RPMI7951 (cell line): Measurements from ENCODE around the gene PALM. TPM values are rescaled to one million over a fixed set of nuclear protein-coding genes. Genes with fewer than 3 reads are reported as not detected.

Experiments
- DNase-seq: peaks from one replicate; pipeline ENCODE4 v3.0.0-alpha.2; 2012; ENCODE audit warnings: low read depth
- total RNA-seq: library from RNA; depleted of rRNA; stranded (reverse); fragments of >200 nt; shearing (Covaris generic); gene quantifications from 2 replicates; pipeline ENCODE4 v1.2.3, GENCODE V29; 2014; rRNA removed

The PALM gene
- total RNA-seq, 1 experiment from 2014 or later: not detected

DNA sequence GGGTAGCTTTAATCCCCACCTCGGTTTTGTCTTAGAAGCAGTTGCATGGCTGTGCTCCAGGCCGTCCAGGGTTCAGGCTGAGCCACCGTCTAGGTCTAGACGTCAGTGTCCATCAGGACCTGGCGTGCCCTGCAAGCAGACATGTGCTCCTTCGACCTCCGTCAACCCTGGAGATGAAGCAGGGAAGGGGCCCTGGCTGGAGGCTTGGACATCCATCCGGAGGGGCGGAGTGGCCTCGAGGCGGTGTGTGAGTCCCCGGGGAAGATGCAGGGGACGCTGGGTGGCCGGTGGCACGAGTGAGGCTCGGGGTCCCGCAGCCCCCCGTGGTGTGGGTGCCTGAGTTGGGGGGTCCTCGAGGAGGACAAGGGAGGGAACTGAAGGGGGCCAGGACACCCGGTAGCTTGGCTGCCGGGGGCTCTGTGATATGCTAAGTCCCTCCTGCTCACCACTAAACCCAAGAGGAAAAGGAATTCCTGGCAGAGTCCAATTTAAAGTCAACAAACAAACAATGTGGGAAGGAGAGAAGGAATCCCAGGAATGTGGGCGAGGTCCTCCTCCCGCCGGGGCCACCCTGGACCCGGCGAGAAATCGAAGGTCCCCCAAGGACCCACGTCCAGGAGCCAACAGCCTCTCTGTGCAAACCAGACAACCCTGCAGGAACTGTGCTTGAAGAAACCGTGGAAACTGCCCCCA, 73.6 kb downstream of the PALM start:
- DNase-seq: peak; percentile 76

DNA sequence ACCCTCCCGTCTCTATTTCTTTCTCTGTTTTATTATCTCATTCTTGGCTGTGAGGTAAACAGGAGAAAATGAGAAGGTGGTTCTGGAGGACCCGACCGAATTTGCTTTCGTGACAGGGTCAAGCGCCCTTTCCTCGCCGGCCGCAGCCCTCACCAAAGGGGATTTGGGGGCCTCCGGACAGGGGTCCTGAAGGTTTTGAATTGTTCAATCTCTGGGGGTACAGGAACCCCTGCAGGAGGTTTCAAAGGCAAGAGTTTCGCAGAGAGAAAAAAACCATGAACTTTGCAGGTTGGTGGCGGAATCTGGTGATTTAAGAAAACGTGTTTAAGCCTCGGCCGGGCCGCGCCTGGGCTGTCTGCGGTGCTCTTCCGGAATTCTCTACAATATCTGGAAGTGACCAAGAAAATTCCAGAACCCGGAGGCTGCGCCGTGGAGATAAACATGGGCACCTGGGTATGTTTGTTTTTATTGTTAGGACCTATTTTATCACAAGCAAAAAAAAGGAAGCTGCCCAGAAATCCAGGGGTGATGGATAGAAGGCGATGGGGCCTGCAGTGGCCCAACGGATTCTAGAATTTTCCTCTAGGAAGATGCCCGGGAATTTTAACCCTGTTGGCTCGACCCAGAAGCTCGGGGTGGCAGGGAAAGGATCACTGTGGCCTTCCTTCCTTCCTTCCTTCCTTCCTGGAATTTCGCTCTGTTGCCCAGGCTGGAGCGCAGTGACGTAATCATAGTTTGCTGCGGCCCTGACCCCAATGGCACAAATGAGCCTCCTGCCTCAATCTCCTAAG, 74.3 kb downstream of the PALM start:
- DNase-seq: no peak

DNA sequence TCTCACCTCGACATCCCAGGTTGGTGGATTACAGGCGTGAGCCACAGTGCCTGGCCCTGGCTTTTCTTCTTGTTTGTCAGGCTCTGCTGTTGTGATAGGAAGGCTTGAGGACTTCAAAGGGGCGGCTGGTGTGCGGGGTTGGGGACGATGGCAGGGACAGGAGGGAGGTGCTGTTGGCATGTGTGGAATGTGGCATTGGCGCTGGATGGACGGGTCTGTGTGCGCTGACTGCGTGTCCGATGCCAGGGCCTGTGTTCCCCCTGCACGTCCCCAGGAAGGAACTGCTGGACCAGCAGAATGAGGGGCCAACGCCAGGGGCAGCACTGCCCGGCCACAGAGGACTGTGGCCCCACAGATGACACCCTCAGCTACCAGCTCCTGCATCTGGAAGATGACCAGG, 75.8 kb downstream of the PALM start:
- no peak for DNase-seq

DNA sequence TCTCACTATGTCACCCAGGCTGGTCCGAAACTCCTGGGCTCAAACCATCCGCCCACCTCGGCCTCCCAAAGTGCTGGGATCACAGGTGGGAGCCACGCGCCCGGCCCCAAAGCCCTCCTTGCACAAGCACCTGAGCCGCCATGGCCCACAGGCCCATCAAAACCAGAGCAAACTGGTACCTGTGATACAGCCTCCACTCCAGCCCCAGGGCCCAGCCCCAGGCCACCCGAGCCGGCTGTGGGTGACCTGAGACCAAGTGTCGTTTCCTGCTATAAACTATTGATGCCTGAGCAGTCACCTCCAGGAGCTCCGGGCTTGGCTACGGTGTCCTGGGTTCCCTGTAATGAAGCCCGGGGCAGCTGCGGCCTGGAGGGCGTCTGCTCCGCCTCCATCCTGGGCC, 78.8 kb downstream of the PALM start:
- no peak for DNase-seq

GRCh38 chr19:788686-788982, 79.9 kb downstream of the PALM start:
- no peak for DNase-seq

GRCh38 chr19:788983-789700, 80.4 kb downstream of the PALM start:
- DNase-seq: no peak

DNA sequence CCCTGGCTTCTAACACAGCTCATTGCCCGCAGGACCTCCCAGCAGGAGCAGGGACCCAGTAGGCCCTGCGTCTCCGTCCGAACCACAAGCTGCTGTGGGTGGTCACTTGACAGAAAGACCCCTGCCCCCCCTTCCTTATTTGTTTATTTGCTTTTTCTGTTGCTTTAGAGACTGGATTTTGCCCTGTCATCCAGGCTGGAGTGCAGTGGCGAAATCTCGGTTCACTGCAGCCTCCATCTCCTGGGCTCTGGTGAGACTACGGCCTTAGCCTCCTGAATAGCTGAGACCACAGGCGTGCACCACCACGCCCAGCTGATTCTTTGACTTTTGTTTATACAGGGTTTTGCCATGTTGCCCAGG, 80.9 kb downstream of the PALM start:
- DNase-seq: no peak

DNA sequence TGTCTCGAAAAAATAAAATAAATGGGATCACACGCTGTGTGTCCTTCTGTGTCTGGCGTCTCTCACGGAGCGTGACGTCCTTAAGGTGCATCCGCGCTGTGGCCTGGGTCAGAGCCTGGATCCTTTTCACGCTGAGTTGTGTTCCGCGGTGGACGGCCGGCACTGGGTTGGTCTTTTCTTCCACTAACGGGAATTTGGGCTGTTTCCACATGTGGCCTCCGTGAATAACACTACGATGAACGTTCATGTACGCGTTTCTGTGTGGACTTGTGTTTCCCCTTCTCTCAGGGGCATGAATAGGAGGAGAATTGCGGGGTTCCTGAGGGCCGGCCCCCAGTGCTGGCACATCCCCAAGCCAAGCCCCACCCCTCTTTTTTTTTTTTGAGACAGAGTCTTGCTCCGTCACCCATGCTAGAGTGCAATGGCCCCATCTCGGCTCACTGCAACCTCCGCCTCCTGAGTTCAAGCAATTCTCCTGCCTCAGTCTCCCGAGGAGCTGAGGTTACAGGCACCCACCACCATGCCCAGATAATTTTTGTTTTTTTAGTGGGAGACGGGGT, 82.4 kb downstream of the PALM start:
- DNase-seq: no peak

DNA sequence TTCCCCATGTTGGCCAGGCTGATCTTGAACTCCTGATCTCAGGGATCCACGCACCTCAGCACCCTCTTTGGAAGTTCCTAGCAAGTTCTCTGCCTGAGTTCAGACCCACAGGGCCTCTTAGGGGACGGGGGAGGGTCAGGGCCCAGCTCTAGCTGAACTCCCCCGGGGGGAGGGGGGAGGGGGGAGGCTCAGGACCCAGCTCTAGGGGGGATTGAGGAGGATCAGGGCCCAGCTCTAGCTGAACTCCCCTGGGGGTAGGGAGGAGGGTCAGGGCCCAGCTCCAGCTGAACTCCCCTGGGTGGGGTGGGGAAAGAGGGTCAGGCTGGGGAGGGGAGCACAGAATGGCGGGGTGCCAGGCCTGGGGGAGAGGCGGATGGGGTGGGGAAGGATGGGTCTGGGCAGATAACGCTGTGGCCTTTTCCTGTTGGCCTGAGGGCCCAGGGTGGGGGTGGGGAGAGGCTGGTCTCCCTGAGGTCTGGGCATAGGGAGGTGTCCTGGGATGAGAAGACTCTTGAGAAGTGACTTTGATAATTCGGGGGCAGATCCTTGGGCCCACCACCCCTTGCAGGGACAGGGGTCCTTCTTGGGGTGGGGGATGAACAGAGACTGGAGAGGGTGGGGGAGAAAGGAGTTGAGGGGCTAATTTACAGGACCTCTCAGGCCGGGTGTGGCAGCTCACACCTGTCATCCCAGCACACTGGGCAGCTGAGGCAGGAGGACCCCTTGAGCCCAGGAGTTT, 83.0 kb downstream of the PALM start:
- DNase-seq: no peak

DNA sequence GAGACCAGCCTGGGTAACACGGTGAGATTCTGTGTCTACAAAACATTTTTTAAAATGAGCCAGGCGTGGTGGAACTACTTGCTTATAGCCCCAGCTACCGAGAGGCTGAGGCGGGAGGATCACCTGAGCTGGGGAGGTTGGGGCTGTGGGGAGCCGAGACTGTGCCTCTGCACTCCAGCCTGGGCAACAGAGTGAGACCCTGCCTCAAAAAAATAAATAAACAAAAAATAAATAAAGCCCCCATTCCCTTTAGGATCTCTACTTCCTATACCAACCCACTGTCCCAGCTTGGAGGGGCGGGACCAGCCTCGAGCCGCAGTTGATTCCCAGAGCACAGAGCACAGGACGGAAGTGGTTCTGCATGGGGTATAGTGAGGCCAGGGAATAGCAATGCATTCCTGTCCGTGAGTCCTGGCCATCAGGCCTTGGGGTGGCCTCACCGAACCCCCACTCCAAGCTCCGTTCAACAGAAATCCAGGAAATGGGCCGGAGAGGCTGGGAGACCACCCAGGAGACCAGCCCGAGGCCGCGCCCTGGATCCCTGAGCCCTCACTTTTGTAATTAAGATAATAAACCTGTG, 83.7 kb downstream of the PALM start:
- DNase-seq: no peak

- DNase-seq: no peak
These were observed 85.1 kb downstream of the PALM start for GRCh38 chr19:793806-794205.

DNA sequence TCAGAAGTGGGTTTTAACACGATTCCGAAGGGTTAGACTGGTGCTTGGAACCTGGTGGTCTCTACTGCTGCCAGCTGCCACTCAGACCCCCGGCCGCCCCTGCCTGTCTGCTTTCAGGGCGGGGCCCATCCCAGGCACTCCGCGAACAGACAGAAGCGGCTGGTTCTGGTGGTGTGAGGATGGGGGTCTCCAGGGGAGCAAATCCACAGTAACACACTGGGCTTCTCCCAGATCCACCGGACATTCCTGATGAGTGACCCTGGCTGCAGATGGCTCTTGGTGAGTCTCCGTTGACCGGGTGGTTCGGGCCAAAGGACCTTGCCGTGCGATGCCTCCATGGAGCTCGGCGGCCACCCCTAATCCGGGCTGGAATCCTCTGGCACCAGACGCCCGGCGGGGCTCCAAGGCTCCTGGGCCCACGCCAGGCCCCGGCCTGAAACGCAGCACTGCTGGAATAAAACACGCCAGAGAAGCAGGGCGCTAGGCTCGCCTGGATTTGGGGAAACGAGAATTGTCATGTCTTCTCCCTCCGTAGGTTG, 86.4 kb downstream of the PALM start:
- no peak for DNase-seq

- DNase-seq: no peak
These were observed 87.2 kb downstream of the PALM start for GRCh38 chr19:795691-796581.

GRCh38 chr19:796692-797527, 88.2 kb downstream of the PALM start, which contains the start of gene PTBP1:
TSS of gene PTBP1 (plus strand) at chr19:797452. CDS start at chr19:797498, 46 bp downstream.
- DNase-seq: peak; percentile 100

Other genes with a start within 250 kb of the PALM start
- gene SHC2, start 247.9 kb upstream of the PALM start, total RNA-seq: 0.10 TPM in 1 of 2 replicates, not detected in the other
- gene MADCAM1, start 212.4 kb upstream of the PALM start, total RNA-seq: 0.12 TPM in 1 of 2 replicates, not detected in the other
- 26.2 and 48.8 TPM in 2 replicates for gene TPGS1, start 201.4 kb upstream of the PALM start, total RNA-seq
- gene CDC34, start 177.2 kb upstream of the PALM start, total RNA-seq: 56.4 and 61.8 TPM in 2 replicates
- gene GZMM, start 164.9 kb upstream of the PALM start, total RNA-seq: 1.3 and 3.6 TPM in 2 replicates
- gene BSG, start 136.3 kb upstream of the PALM start, total RNA-seq: 911 and 1,158 TPM in 2 replicates
- 0.24 and 0.39 TPM in 2 replicates for gene HCN2, start 119.1 kb upstream of the PALM start, total RNA-seq
- 19.3 and 20.5 TPM in 2 replicates for gene POLRMT, start 75.4 kb upstream of the PALM start, total RNA-seq
- gene FGF22, start 69.1 kb upstream of the PALM start, total RNA-seq: 0.39 TPM in 1 of 2 replicates, not detected in the other
- 29.3 and 48.7 TPM in 2 replicates for gene RNF126, start 45.7 kb upstream of the PALM start, total RNA-seq
- gene FSTL3, start 32.5 kb upstream of the PALM start, total RNA-seq: 4.4 and 19.8 TPM in 2 replicates
- not detected in 2 replicates for gene PRSS57, start 13.5 kb upstream of the PALM start, total RNA-seq
- not detected in 2 replicates for gene MISP, start 42.2 kb downstream of the PALM start, total RNA-seq
- 112 and 121 TPM in 2 replicates for gene PTBP1, start 88.5 kb downstream of the PALM start, total RNA-seq
- not detected in 2 replicates for gene PLPPR3, start 113.0 kb downstream of the PALM start, total RNA-seq
- gene AZU1, start 118.9 kb downstream of the PALM start, total RNA-seq: not detected in 2 replicates
- not detected in 2 replicates for gene PRTN3, start 132.1 kb downstream of the PALM start, total RNA-seq
- gene ELANE, start 143.4 kb downstream of the PALM start, total RNA-seq: not detected in 2 replicates
- 0.29 and 0.60 TPM in 2 replicates for gene CFD, start 150.7 kb downstream of the PALM start, total RNA-seq
- 15.1 and 16.5 TPM in 2 replicates for gene MED16, start 184.3 kb downstream of the PALM start, total RNA-seq
- gene RNU6-9, start 184.5 kb downstream of the PALM start, total RNA-seq: not detected in 2 replicates
- 19.7 and 29.3 TPM in 2 replicates for gene R3HDM4, start 204.3 kb downstream of the PALM start, total RNA-seq
- gene KISS1R, start 208.4 kb downstream of the PALM start, total RNA-seq: not detected in 2 replicates
- 5.3 and 5.6 TPM in 2 replicates for gene ARID3A, start 217.1 kb downstream of the PALM start, total RNA-seq